IMR-90 (cell line): ENCODE data around the gene TNFRSF18. TPM values are rescaled to one million over a fixed set of nuclear protein-coding genes. Genes with fewer than 3 reads are reported as not detected.

Experiments
- ATAC-seq: fragments of 200-7000 bp; cut with Tn5 transposase; 2 replicates; pipeline ENCODE4 v1.9.1; 2020; ENCODE audit warnings: low read depth, mild to moderate bottlenecking, moderate library complexity
- BruUV-seq: library from RNA; stranded (reverse); fragments of 400-500 nt; replicated peaks from 2 replicates; lab custom pipeline; 2021; lab: Mats Ljungman, UMichigan
- CTCF ChIA-PET: fragments of 300-600 bp; formaldehyde crosslinking; extraction: SDS; loops from one replicate; lab custom pipeline; 2021; ENCODE audit warnings: antibody characterized with exemption; lab: Yijun Ruan, JAX
- POLR2A ChIA-PET: fragments of 300-600 bp; sonication (Branson Sonifier 250); formaldehyde crosslinking; loops from one replicate; lab custom pipeline; 2022; ENCODE audit warnings: antibody characterized with exemption; ENCODE audit not compliant: unreplicated experiment; lab: Charles Lee
- DNase-seq: peaks from one replicate; pipeline ENCODE4 v3.0.0; 2013
- H2AFZ ChIP-seq: replicated peaks from 2 replicates; pipeline ENCODE3; 2013; ENCODE audit warnings: low read length, mild to moderate bottlenecking; ENCODE audit not compliant: poor library complexity
- H2AK5ac ChIP-seq: 2 replicates; pipeline ENCODE4 v1.6.1; 2013; ENCODE audit warnings: low read depth, low read length, inconsistent platforms
- H2AK9ac ChIP-seq: replicated peaks from 2 replicates; pipeline ENCODE3; 2013; ENCODE audit warnings: mild to moderate bottlenecking, low read depth, low read length, moderate library complexity; ENCODE audit not compliant: poor library complexity
- H2BK120ac ChIP-seq: 2 replicates; pipeline ENCODE4 v1.6.1; 2013; ENCODE audit warnings: low read depth, low read length, inconsistent platforms
- H2BK15ac ChIP-seq: 3 replicates; pipeline ENCODE4 v1.6.1; 2013; ENCODE audit warnings: low read depth, low read length, inconsistent platforms
- H2BK20ac ChIP-seq: 2 replicates; pipeline ENCODE4 v1.6.1; 2013; ENCODE audit warnings: low read depth, mild to moderate bottlenecking, inconsistent platforms, low read length, moderate library complexity
- H2BK5ac ChIP-seq: 2 replicates; pipeline ENCODE4 v1.6.1; 2013; ENCODE audit warnings: mild to moderate bottlenecking, low read depth, low read length, inconsistent platforms; ENCODE audit not compliant: poor library complexity, severe bottlenecking
- H3K14ac ChIP-seq: replicated peaks from 2 replicates; pipeline ENCODE4 v1.6.1; 2013; ENCODE audit warnings: low read depth, low read length, inconsistent platforms
- H3K18ac ChIP-seq: 2 replicates; pipeline ENCODE4 v1.6.1; 2013; ENCODE audit warnings: low read depth, low read length, control low read depth
- H3K23ac ChIP-seq: 2 replicates; pipeline ENCODE4 v1.6.1; 2013; ENCODE audit warnings: low read depth, low read length, inconsistent platforms
- H3K27ac ChIP-seq: 2 replicates; pipeline ENCODE4 v1.5.1; 2013; ENCODE audit warnings: mild to moderate bottlenecking, control low read depth, low read length; ENCODE audit not compliant: insufficient read depth
- H3K27me3 ChIP-seq: 2 replicates; pipeline ENCODE4 v1.6.1; 2013; ENCODE audit warnings: low read length; ENCODE audit not compliant: control insufficient read depth, insufficient read depth
- H3K36me3 ChIP-seq: 2 replicates; pipeline ENCODE4 v1.6.1; 2013; ENCODE audit warnings: low read length, mixed read lengths; ENCODE audit not compliant: control insufficient read depth, insufficient read depth
- H3K4ac ChIP-seq: 2 replicates; pipeline ENCODE4 v1.6.1; 2013; ENCODE audit warnings: low read depth, low read length, inconsistent platforms
- H3K4me1 ChIP-seq: 2 replicates; pipeline ENCODE4 v1.6.1; 2013; ENCODE audit warnings: low read length, mixed read lengths; ENCODE audit not compliant: control insufficient read depth, insufficient read depth
- H3K4me2 ChIP-seq: 2 replicates; pipeline ENCODE4 v1.6.1; 2013; ENCODE audit warnings: low read depth, mild to moderate bottlenecking, control low read depth, low read length, moderate library complexity
- H3K4me3 ChIP-seq: 2 replicates; pipeline ENCODE4 v1.5.1; 2013; ENCODE audit warnings: low read depth, mild to moderate bottlenecking, control low read depth, low read length, moderate library complexity; ENCODE audit not compliant: insufficient read depth
- H3K56ac ChIP-seq: 2 replicates; pipeline ENCODE4 v1.6.1; 2013; ENCODE audit warnings: low read length, inconsistent platforms; ENCODE audit not compliant: insufficient read depth; ENCODE audit errors: extremely low read depth
- H3K79me1 ChIP-seq, 2 experiments: 2 replicates each; pipeline ENCODE4 v1.6.1; 2013; ENCODE audit warnings: low read length in 2 of 2, inconsistent platforms in 1 of 2, low read depth in 1 of 2
- H3K9ac ChIP-seq: 2 replicates; pipeline ENCODE4 v1.6.1; 2013; ENCODE audit warnings: low read depth, low read length, control low read depth
- H3K9me1 ChIP-seq: 2 replicates; pipeline ENCODE4 v1.6.1; 2013; ENCODE audit warnings: low read length, inconsistent platforms; ENCODE audit not compliant: insufficient read depth
- H3K9me3 ChIP-seq: 2 replicates; pipeline ENCODE4 v1.6.1; 2013; ENCODE audit warnings: low read length; ENCODE audit not compliant: control insufficient read depth, insufficient read depth
- H4K20me1 ChIP-seq: 2 replicates; pipeline ENCODE4 v1.6.1; 2013; ENCODE audit warnings: low read length, inconsistent platforms; ENCODE audit not compliant: insufficient read depth
- H4K5ac ChIP-seq: 2 replicates; pipeline ENCODE4 v1.6.1; 2013; ENCODE audit warnings: mild to moderate bottlenecking, low read depth, low read length, control low read depth
- H4K8ac ChIP-seq, 2 experiments: 2 replicates each; pipeline ENCODE4 v1.6.1; 2013; ENCODE audit warnings: low read depth in 2 of 2, low read length in 2 of 2, control low read depth in 1 of 2, inconsistent platforms in 1 of 2
- H4K91ac ChIP-seq: 2 replicates; pipeline ENCODE4 v1.6.1; 2013; ENCODE audit warnings: low read depth, low read length, inconsistent platforms; ENCODE audit not compliant: insufficient read depth
- MXI1 ChIP-seq: IDR thresholded peaks from 2 replicates; pipeline ENCODE4 v1.6.1; 2012; ENCODE audit warnings: low read depth, mild to moderate bottlenecking, low read length, moderate library complexity, borderline replicate concordance
- POLR2A ChIP-seq: IDR thresholded peaks from 2 replicates; pipeline ENCODE4 v1.6.1; 2012; ENCODE audit warnings: mild to moderate bottlenecking, low read depth, low read length
- WGBS, 2 experiments: methylation state at CpG; one replicate each; pipeline versions ENCODE4 v1.1.5 to v1.1.7; 2013; ENCODE audit warnings: missing lambda C conversion rate in 2 of 2; ENCODE audit not compliant: insufficient read length in 1 of 2; ENCODE audit errors: extremely low coverage in 2 of 2; 5-methylcytosine and 5-hydroxymethylcytosine counted together
- dilution Hi-C: fragments of 300-500 bp; cut with HindIII; formaldehyde crosslinking; loops from one replicate; pipeline ENCODE4 v1.14.3; 2018; ENCODE audit warnings: low sequenced_read_pairs; ENCODE audit not compliant: unreplicated experiment
- in situ Hi-C: fragments of 300-500 bp; cut with MboI; formaldehyde crosslinking; loops from 3 replicates; pipeline ENCODE4 v1.14.3; 2019; ENCODE audit warnings: low sequenced_read_pairs, inconsistent platforms, mixed read lengths
- intact Hi-C: fragments of 100-400 bp; cut with micrococcal nuclease; formaldehyde crosslinking; loops from 2 replicates; pipeline ENCODE4 v1.10.0; 2022
- polyA plus RNA-seq, 3 experiments: library from polyadenylated mRNA; depleted of rRNA; stranded (reverse); fragments of >200 nt; gene quantifications; 2 replicates each; pipeline ENCODE4 v1.2.3, GENCODE V29; 2012; ENCODE audit warnings: low replicate concordance in 1 of 3
- total RNA-seq: library from RNA; depleted of rRNA; stranded (reverse); fragments of >200 nt; gene quantifications from 2 replicates; pipeline ENCODE4 v1.2.3, GENCODE V29; 2012

Gene TNFRSF18
- total and polyA plus RNA-seq, 2 of the 4 experiments (the other 2 are of a cell fraction), result 0.18 to 1.0 TPM

- Histone ChIP-seq H4K91ac (no peak overlapping the region), H3K27me3 (no peaks in the 10 kb centered on the region), H4K5ac (no peak overlapping the region), H3K4ac (no peak overlapping the region), H3K4me2 (no peak overlapping the region), H3K36me3 (peaks cover 56% of the 10 kb centered on the region), H3K27ac (no peak overlapping the region), H2BK5ac (no peak overlapping the region), H2BK120ac (no peak overlapping the region), H3K9me3 (no peaks in the 10 kb centered on the region), H2AK5ac (no peak overlapping the region), H2BK15ac (no peak overlapping the region), H2AFZ (no peak overlapping the region), H3K18ac (no peak overlapping the region), H3K23ac (no peak overlapping the region), H3K79me1 (peaks cover 4 to 17% of the 10 kb centered on the region in 2 experiments; a peak in 3 of 4 replicates), H3K14ac (no peak overlapping the region), H3K4me1 (no peaks in the 10 kb centered on the region), H4K20me1 (peaks cover 16% of the 10 kb centered on the region), H3K4me3 (no peak overlapping the region), H3K9me1 (peaks cover 3% of the 10 kb centered on the region), H2BK20ac (no peak overlapping the region), H3K9ac (no peak overlapping the region), H3K56ac (no peak overlapping the region), H4K8ac (no peak overlapping the region), H2AK9ac (no peak overlapping the region)
- POLR2A ChIA-PET, result no interaction called here
- CTCF ChIA-PET, result no interaction called here
- intact Hi-C loops (no loop called here), dilution Hi-C loops (no loop called here), in situ Hi-C loops (no loop called here)
- 92% methylated on average over 40 of the region's 52 CpGs; no CpG with 5 or more reads in 1 of the 2 experiments for WGBS, 2 experiments
- BruUV-seq, result no TSS peak
- no peak for DNase-seq
- no peak; the same call in 1 of the 2 replicates for ATAC-seq
- no peak for TF ChIP-seq POLR2A
- peak; percentile 56; the same call in 1 of the 2 replicates for TF ChIP-seq MXI1
Observed at GRCh38 chr1:1217621-1218523, 11.5 kb upstream of the TNFRSF18 start.
